HG03439 (cell line): Measurements from ENCODE around the gene C18orf54.
"Not testable (repeated sequence)": the region's sequence is repeated elsewhere in the genome, so short reads cannot be mapped to it uniquely, and the experiment has no call there.

Experiments
- ATAC-seq: cut with Tn5 transposase; IDR thresholded peaks from one replicate; pipeline ENCODE4 v1.9.1; 2021; ENCODE audit warnings: mild to moderate bottlenecking, moderate library complexity; ENCODE audit not compliant: unreplicated experiment

The C18orf54 gene

DNA sequence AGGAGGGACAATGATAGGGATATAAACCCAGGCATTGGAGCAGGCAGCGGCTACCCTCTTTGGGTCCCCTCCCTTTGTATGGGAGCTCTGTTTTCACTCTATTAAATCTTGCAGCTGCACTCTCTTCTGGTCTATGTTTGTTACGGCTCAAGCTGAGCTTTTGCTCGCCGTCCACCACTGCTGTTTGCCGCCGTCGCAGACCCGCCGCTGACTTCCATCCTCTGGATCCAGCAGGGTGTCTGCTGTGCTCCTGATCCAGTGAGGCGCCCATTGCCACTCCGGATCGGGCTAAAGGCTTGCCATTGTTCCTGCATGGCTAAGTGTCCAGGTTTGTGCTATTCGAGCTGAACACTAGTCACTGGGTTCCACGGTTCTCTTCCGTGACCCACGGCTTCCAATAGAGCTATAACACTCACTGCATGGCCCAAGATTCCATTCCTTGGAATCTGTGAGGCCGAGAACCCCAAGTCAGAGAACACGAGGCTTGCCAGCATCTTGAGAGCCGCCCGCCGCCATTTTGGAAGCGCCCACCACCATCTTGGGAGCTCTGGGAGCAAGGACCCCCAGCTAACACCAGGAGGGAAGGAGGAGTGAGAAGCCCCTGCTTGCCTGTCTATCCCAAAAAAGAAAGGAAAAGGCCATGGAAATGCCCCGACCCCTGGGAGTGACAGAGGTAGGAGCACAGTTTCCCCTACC, 29.2 kb downstream of the C18orf54 start:
- not testable (repeated sequence) for ATAC-seq

GRCh38 chr18:54387631-54388030, 29.9 kb downstream of the C18orf54 start:
- ATAC-seq, result no peak

DNA sequence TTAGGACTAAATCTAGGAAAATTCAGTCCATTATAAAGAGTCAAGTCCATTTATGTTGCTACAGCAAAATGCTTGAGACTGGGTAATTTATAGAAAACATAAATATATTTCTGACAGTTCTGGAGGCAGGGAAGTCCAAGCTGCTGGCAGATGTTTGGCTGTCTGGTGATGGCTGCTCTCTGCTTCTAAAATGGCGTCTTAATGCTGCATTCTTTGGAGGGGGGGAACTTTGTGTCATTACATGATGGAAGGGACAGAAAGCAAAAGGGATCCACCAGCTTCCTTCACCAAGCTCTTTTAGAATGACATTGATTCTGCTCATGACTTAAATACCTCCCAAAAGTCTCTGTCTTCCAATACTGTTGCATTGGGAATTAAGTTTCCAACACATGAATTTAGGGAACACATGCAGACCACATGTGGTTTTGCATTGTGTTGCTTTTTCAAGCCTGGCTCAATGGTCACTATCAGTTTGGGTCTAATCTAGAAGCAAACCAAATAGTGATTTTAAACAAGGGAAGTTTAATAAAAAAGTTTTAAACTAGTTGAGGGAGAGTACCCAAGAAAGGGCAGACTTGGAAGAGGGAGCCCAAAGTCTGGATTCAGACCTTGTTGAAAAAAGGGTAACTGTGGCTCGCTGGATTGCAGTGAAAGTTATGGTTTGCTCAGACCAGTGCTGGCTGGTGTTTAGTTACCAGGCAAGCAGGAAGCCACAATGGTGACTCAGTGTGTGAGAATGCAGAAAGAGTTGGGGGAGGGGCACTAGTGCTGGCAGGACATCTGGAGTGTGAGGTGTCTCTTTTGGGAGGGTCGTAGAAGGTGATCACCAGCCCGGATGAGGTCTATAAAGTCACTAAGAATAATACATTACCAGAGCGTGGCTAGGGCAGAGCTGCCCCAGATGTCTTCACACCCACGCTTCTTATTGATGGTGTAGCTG, 30.8 kb downstream of the C18orf54 start:
- peak; percentile 90 for ATAC-seq

DNA sequence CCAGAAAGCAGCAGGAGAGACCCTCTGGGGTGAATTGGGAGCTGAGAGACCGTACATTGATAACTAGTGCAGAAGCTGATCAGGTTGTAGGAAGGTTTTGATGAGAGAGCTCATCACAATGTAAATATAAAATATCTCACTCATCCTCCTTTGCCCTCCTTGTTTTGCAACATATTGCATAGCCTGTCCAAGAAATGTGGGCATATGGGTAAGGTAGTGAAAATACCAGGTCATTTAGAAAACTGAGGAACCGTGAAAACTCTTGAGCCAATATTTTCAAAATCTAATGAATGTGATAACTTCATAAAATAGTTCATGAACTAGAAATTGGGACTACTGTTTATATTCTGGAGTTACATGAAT, 31.4 kb downstream of the C18orf54 start:
- ATAC-seq, result no peak

- no peak for ATAC-seq
Measured at GRCh38 chr18:54390838-54391237, 33.1 kb downstream of the C18orf54 start.

GRCh38 chr18:54392543-54393023, 34.9 kb downstream of the C18orf54 start:
- peak; percentile 70 for ATAC-seq

DNA sequence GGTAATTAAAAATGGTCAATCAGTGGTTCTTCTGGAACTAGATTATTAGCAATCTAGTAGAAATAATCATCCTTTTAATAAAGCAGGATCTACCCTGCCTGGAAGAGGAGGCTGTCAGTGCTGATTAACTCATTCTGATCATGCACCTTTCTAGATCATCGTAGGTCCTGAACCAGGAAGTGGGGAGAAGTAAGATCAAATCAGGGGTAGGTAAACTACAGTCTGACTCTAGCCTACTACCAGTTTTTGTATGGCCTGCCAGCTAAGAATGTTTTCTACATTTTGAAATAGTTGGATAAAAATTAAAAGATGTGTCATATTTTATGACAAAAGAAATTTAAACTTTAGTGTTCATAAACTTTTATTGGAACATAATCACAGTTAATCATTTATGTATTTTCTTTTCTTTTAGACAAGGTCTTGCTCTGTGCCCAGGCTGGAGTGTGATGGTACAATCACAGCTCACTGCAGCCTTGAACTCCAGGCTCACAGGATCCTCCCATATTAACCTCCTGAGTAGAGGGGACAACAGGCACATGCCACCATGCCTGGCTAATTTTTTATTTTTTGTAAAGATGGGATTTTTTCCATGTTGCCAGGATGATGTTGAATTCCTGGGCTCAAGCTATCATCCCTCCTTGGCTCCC, 36.1 kb downstream of the C18orf54 start:
- ATAC-seq, result no peak

- no peak for ATAC-seq
Measured at GRCh38 chr18:54396760-54397159, 39.1 kb downstream of the C18orf54 start.

- ATAC-seq, result no peak
Measured at GRCh38 chr18:54405290-54405689, 47.6 kb downstream of the C18orf54 start.

- ATAC-seq, result no peak
Measured at GRCh38 chr18:54411781-54412180, 54.1 kb downstream of the C18orf54 start.

DNA sequence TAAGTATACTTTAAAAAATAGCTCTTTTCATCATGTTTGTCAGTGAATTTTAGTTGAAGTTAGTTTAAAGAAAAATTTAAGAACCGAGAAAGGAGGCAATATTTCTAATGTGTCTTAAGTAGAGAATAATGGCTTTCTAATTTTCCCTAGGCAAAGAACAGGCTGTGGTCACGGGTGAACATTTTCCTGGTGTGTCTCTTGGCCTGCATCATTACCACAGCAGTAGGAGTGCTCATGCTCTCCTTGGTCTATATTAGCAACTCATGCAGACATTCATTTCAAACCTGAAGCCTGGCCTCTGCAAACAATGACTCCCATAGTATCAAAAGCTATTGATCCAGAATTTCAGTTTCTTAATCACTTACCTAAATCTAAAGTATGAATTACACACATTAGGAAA, 57.4 kb downstream of the C18orf54 start:
- ATAC-seq, result no peak

DNA sequence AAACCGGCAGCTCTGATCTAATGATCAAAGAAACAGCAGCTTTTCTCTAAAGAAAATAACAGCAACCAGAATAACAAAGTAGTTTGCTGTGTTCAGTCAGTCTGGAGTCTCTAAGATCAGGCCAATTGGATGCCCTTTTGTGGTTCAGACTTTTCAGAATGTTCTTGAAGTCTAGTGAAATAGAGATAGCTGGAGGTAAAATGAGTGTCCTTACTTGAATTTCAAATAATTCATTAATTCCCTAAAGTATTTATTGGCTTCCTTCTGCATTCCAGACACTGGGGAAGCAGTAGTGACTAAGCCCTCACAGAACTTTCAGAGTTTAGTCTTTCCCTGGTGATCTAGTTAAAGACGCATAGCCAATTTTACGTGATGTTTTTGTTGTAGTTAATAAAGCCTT, 58.7 kb downstream of the C18orf54 start:
- no peak for ATAC-seq

DNA sequence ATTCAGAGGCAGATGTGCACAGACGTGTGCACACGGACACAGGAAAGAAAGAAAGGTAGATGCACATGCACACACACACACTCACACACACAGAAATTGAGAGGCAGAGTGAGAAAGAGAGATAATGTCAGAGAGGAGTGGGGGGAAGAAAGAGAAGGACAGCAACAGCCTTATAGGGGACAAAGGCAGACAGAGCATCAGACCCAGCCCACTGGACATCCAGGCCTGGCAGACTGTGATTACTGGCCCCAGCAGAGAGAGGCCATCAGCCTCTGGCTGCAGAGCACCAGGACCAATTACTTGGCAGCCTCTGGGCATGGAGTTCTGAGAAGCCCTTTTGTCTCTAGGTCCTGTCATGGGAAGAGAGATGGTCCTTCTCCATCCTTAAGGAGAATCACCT, 66.1 kb downstream of the C18orf54 start:
- no peak for ATAC-seq

- ATAC-seq, result no peak
Measured at GRCh38 chr18:54426085-54426665, 68.5 kb downstream of the C18orf54 start.
